ENCODE measurements around the gene COL6A1. TPM values are rescaled to one million over a fixed set of nuclear protein-coding genes. Genes with fewer than 3 reads are reported as not detected.

The COL6A1 gene
- polyA plus RNA-seq, 1 of the 3 experiments (the other 2 are of a cell fraction), result 107 TPM

DNA sequence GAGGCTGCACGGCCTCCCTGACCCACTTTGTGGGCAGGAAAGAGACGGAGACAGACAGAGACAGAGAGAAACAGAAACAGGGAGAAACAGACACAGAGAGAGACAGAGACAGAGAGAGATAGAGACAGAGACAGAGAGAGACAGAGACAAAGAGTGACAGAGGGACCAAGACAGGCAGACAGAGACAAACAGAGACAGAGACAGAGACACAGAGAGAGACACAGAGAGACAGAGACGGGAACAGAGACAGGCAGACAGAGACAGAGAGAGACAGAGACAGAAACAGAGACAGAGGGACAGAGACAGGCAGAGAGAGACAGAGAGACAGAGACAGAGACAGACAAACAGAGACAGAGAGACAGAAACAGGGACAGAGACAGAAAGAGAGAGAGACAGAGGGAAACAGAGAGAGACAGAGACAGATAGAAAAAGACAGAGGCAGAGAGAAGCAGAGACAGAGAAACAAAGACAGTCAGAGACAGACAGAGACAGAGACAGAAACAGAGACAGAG is 3.1 kb downstream of the COL6A1 start:
- no peak overlapping the region for H3K4me3 ChIP-seq (ENCODE audit: low read depth in 2 of 2, low read length in 1 of 2)
- peaks cover 6% of the 10 kb centered on the region for H3F3A ChIP-seq (replicated peaks; ENCODE audit: insufficient read depth)
- ChIA-PET CTCF (no interaction called here), POLR2A (no interaction called here)
- TF ChIP-seq GABPA (IDR thresholded peaks at IDR 0.05; ENCODE audit: low read depth) (no peak), ELF1 (IDR thresholded peaks at IDR 0.05) (no peak)
- TF ChIP-seq, protein P1, sequence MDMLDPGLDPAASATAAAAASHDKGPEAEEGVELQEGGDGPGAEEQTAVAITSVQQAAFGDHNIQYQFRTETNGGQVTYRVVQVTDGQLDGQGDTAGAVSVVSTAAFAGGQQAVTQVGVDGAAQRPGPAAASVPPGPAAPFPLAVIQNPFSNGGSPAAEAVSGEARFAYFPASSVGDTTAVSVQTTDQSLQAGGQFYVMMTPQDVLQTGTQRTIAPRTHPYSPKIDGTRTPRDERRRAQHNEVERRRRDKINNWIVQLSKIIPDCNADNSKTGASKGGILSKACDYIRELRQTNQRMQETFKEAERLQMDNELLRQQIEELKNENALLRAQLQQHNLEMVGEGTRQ (IDR thresholded peaks at IDR 0.05; ENCODE audit: borderline replicate concordance, low read depth, low read length), result no peak
- no peak overlapping the region for H3K27ac ChIP-seq (ENCODE audit: low read depth in 2 of 2, low read length in 1 of 2)
- H4K20me1 ChIP-seq (ENCODE audit: insufficient read depth), result no peaks in the 10 kb centered on the region
- peaks cover 3 to 16% of the 10 kb centered on the region in 2 experiments; a peak in 1 of 4 replicates for H3K4me1 ChIP-seq (ENCODE audit: control insufficient read depth in 1 of 2, insufficient read depth in 2 of 2, low read depth in 1 of 2, low read length in 1 of 2)
- DNase-seq, result no peak
- H2AFZ ChIP-seq (ENCODE audit: low read depth), result no peak overlapping the region
- H3K9me3 ChIP-seq, result no peaks in the 10 kb centered on the region
- no peaks in the 10 kb centered on the region for H3K27me3 ChIP-seq (ENCODE audit: insufficient read depth)
- H3K36me3 ChIP-seq (replicated peaks in 1 of 2; ENCODE audit: control insufficient read depth in 1 of 2, insufficient read depth in 2 of 2, low read length in 1 of 2), result peaks cover 7 to 18% of the 10 kb centered on the region in 2 experiments
- peaks cover 12% of the 10 kb centered on the region for H3K79me2 ChIP-seq (ENCODE audit: insufficient read depth)
- 93% methylated on average over 3 of the region's 3 CpGs for WGBS (ENCODE audit: low lambda C conversion rate)
- H3K9me2 ChIP-seq, result no peaks in the 10 kb centered on the region
- H3K4me2 ChIP-seq, result no peak overlapping the region
- no peak overlapping the region for H3K9ac ChIP-seq

DNA sequence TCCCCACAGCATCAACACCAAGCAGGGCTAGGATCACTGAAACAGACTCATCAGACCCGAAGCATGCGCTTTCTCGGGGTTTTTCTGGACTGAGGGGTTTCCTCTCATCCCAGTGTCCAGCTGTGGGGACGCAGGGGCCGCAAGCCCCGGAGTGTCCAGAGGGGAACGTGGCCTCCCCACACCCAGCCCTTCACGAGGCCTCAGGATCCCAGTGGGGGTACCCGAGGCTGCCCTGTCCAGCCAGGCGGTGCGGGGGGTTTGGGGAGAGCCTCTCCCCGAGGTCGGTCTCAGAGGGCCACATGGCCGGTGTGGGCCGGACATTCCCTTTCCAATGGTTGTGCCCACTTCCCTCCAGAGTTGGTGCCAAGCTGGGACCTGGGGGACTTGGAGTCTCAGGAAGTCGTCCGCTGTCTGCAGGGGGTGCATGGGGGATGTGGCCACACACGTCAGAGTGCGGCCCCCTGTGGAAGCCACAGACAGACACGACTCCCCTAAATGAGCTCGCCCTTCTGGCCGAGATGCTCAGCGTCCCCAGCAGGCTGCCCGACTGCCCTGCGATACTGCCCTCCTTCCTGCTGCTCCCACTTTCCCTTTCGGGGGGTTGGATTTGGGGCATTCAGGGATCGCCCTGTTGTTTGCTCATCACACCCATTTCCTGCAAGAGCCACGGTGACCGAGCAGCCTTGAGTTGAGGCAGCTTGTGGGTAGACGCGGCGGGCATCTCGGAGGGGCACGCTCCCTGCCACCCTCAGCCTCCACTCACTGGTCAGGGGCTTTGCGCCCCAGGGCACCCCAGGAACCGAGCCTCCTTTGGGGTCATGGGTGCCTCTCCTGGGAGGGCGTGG is 4.1 kb downstream of the COL6A1 start:
- Histone ChIP-seq H3K9ac (no peak overlapping the region), H3K27me3 (ENCODE audit: insufficient read depth) (no peaks in the 10 kb centered on the region), H3K36me3 (replicated peaks in 1 of 2; ENCODE audit: control insufficient read depth in 1 of 2, insufficient read depth in 2 of 2, low read length in 1 of 2) (peaks cover 7 to 22% of the 10 kb centered on the region in 2 experiments), H3K27ac (ENCODE audit: low read depth in 2 of 2, low read length in 1 of 2) (no peak overlapping the region), H2AFZ (ENCODE audit: low read depth) (no peak overlapping the region), H3K4me3 (ENCODE audit: low read depth in 2 of 2, low read length in 1 of 2) (no peak overlapping the region), H3K9me3 (no peaks in the 10 kb centered on the region), H4K20me1 (ENCODE audit: insufficient read depth) (no peaks in the 10 kb centered on the region), H3K9me2 (no peaks in the 10 kb centered on the region), H3K4me1 (ENCODE audit: control insufficient read depth in 1 of 2, insufficient read depth in 2 of 2, low read depth in 1 of 2, low read length in 1 of 2) (peaks cover 3 to 16% of the 10 kb centered on the region in 2 experiments; a peak in 1 of 4 replicates), H3F3A (replicated peaks; ENCODE audit: insufficient read depth) (peaks cover 6% of the 10 kb centered on the region), H3K79me2 (ENCODE audit: insufficient read depth) (peaks cover 12% of the 10 kb centered on the region), H3K4me2 (no peak overlapping the region)
- CTCF ChIA-PET, result interaction anchor here (1.0 kb wide), 1 partner anchor 112 kb away, joined by 4 read pairs; no protein-coding TSS in a partner anchor
- POLR2A ChIA-PET, result no interaction called here
- TF ChIP-seq FOXM1 (IDR thresholded peaks at IDR 0.05; ENCODE audit: low read depth) (no peak), FOXJ3 (CRISPR knock-in tag; IDR thresholded peaks at IDR 0.05) (no peak), SMC3 (IDR thresholded peaks at IDR 0.05; ENCODE audit: low read depth, low read length) (no peak), RXRA (IDR thresholded peaks at IDR 0.05; ENCODE audit: borderline replicate concordance, low read depth) (no peak), POLR2AphosphoS5 (IDR thresholded peaks at IDR 0.05; ENCODE audit: low read depth, low read length) (no peak), ELF1 (IDR thresholded peaks at IDR 0.05) (no peak), MEF2A (IDR thresholded peaks at IDR 0.05; ENCODE audit: borderline replicate concordance, low read depth) (no peak)
- TF ChIP-seq, protein P2, sequence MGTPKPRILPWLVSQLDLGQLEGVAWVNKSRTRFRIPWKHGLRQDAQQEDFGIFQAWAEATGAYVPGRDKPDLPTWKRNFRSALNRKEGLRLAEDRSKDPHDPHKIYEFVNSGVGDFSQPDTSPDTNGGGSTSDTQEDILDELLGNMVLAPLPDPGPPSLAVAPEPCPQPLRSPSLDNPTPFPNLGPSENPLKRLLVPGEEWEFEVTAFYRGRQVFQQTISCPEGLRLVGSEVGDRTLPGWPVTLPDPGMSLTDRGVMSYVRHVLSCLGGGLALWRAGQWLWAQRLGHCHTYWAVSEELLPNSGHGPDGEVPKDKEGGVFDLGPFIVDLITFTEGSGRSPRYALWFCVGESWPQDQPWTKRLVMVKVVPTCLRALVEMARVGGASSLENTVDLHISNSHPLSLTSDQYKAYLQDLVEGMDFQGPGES (IDR thresholded peaks at IDR 0.05; ENCODE audit: low read depth, low read length), result no peak
- TF ChIP-seq, protein P1 (IDR thresholded peaks at IDR 0.05; ENCODE audit: borderline replicate concordance, low read depth, low read length), result no peak
- WGBS (ENCODE audit: low lambda C conversion rate), result 95% methylated on average over 20 of the region's 37 CpGs
- DNase-seq, result no peak
